ENCODE results near the gene CRYBG3.

Gene CRYBG3

GRCh38 chr3:97975466-97975865 lies 153.7 kb downstream of the CRYBG3 start:
- no peak for DNase-seq

GRCh38 chr3:97979610-97980009 lies 157.8 kb downstream of the CRYBG3 start:
- DNase-seq, result peak; percentile 89 to 96

- DNase-seq, result no peak
Measured at GRCh38 chr3:97981886-97982285, 160.1 kb downstream of the CRYBG3 start.

GRCh38 chr3:97983933-97984491 lies 162.2 kb downstream of the CRYBG3 start:
- DNase-seq, result peak; percentile 67 to 82

- no peak for DNase-seq
Measured at GRCh38 chr3:97987306-97987705, 165.5 kb downstream of the CRYBG3 start.

- DNase-seq, result no peak
Measured at GRCh38 chr3:97988784-97989568, 167.2 kb downstream of the CRYBG3 start.

GRCh38 chr3:97990624-97991292 lies 168.9 kb downstream of the CRYBG3 start:
- DNase-seq, result no peak

GRCh38 chr3:97991293-97991682 lies 169.5 kb downstream of the CRYBG3 start:
- DNase-seq, result no peak

GRCh38 chr3:97992547-97993173 lies 170.8 kb downstream of the CRYBG3 start:
- DNase-seq, result no peak

GRCh38 chr3:97993526-97993925 lies 171.7 kb downstream of the CRYBG3 start:
- DNase-seq, result no peak

GRCh38 chr3:97994328-97994945 lies 172.6 kb downstream of the CRYBG3 start:
- no peak for DNase-seq

All from NCI-H446 (cell line).